Bronchial epithelial cell (primary cell): ENCODE measurements around the gene ANKRD17. TPM values are rescaled to one million over a fixed set of nuclear protein-coding genes. Genes with fewer than 3 reads are reported as not detected.
"Not testable (repeated sequence)": the region's sequence is repeated elsewhere in the genome, so short reads cannot be mapped to it uniquely, and the experiment has no call there.

Source experiments
- DNase-seq: peaks from one replicate; pipeline ENCODE4 v3.0.0-alpha.2; 2010; ENCODE audit warnings: low read depth
- FAIRE-seq: peaks from 2 replicates; lab custom pipeline; 2011; peaks lifted over from hg19 to GRCh38; lab: Jason Lieb, UNC
- H3K27me3 ChIP-seq: 2 replicates; pipeline ENCODE4 v1.5.1; 2011; ENCODE audit warnings: low read length; ENCODE audit not compliant: control insufficient read depth, insufficient read depth
- H3K36me3 ChIP-seq: 2 replicates; pipeline ENCODE4 v1.5.1; 2011; ENCODE audit warnings: low read length; ENCODE audit not compliant: control insufficient read depth, insufficient read depth
- H3K4me3 ChIP-seq: 2 replicates; pipeline ENCODE4 v1.5.1; 2011; ENCODE audit warnings: mild to moderate bottlenecking, low read depth, low read length, control low read depth
- CTCF ChIP-seq: IDR thresholded peaks from 2 replicates; pipeline ENCODE4 v1.5.1; 2011; ENCODE audit warnings: mild to moderate bottlenecking, moderate library complexity, low read length, control low read depth, inconsistent platforms; ENCODE audit not compliant: insufficient read depth, severe bottlenecking
- total RNA-seq: library from RNA; depleted of rRNA; stranded (reverse); fragments of >200 nt; gene quantifications from 2 replicates; pipeline ENCODE4 v1.2.1, GENCODE V29; 2014

ANKRD17 gene
- total RNA-seq, 1 donor from 2014 or later, result 41.9 TPM

- Histone ChIP-seq H3K36me3 (peaks cover 2% of the 10 kb centered on the region), H3K4me3 (no peak overlapping the region), H3K27me3 (no peaks in the 10 kb centered on the region)
- FAIRE-seq, result no peak
- TF ChIP-seq CTCF, result no peak
- DNase-seq, result no peak
These were observed 21.6 kb downstream of the ANKRD17 start for GRCh38 chr4:73237044-73237443.

GRCh38 chr4:73236151-73236550 lies 22.4 kb downstream of the ANKRD17 start:
- TF ChIP-seq CTCF, result no peak
- H3K4me3 ChIP-seq, result no peak overlapping the region
- DNase-seq, result no peak
- peaks cover 2% of the 10 kb centered on the region for H3K36me3 ChIP-seq
- no peaks in the 10 kb centered on the region for H3K27me3 ChIP-seq
- peak; percentile 79 for FAIRE-seq

- no peak for TF ChIP-seq CTCF
- peaks cover 2% of the 10 kb centered on the region for H3K36me3 ChIP-seq
- no peak overlapping the region for H3K4me3 ChIP-seq
- H3K27me3 ChIP-seq, result no peaks in the 10 kb centered on the region
- DNase-seq, result no peak
- no peak for FAIRE-seq
These were observed 23.9 kb downstream of the ANKRD17 start for GRCh38 chr4:73234712-73235111.

GRCh38 chr4:73231518-73232487 lies 26.8 kb downstream of the ANKRD17 start:
- no peak for FAIRE-seq
- no peak for TF ChIP-seq CTCF
- no peaks in the 10 kb centered on the region for H3K27me3 ChIP-seq

GRCh38 chr4:73230865-73231517 lies 27.6 kb downstream of the ANKRD17 start:
- peaks cover 2% of the 10 kb centered on the region for H3K36me3 ChIP-seq
- FAIRE-seq, result no peak
- no peak for DNase-seq
- no peaks in the 10 kb centered on the region for H3K27me3 ChIP-seq
- no peak for TF ChIP-seq CTCF
- no peak overlapping the region for H3K4me3 ChIP-seq

More at GRCh38 chr4:73231518-73232487, 26.8 kb downstream of the ANKRD17 start:
- DNase-seq, result no peak
- H3K4me3 ChIP-seq, result no peak overlapping the region
- peaks cover 2% of the 10 kb centered on the region for H3K36me3 ChIP-seq

GRCh38 chr4:73228800-73229199 lies 29.8 kb downstream of the ANKRD17 start:
- DNase-seq, H3K27me3 ChIP-seq, FAIRE-seq, H3K36me3 ChIP-seq, H3K4me3 ChIP-seq: not testable (repeated sequence)
